NCI-H2227 treated with DMSO at 0.1 percent for 48 hours (cell line): Measurements from ENCODE around the gene RPL23.
A peak's percentile ranks its signal among the peaks of the same experiment; 100 is the strongest.

Experiments used
- DNase-seq: peaks from one replicate; lab custom pipeline; 2025; lab: John Stamatoyannopoulos, UW

RPL23 gene

DNA sequence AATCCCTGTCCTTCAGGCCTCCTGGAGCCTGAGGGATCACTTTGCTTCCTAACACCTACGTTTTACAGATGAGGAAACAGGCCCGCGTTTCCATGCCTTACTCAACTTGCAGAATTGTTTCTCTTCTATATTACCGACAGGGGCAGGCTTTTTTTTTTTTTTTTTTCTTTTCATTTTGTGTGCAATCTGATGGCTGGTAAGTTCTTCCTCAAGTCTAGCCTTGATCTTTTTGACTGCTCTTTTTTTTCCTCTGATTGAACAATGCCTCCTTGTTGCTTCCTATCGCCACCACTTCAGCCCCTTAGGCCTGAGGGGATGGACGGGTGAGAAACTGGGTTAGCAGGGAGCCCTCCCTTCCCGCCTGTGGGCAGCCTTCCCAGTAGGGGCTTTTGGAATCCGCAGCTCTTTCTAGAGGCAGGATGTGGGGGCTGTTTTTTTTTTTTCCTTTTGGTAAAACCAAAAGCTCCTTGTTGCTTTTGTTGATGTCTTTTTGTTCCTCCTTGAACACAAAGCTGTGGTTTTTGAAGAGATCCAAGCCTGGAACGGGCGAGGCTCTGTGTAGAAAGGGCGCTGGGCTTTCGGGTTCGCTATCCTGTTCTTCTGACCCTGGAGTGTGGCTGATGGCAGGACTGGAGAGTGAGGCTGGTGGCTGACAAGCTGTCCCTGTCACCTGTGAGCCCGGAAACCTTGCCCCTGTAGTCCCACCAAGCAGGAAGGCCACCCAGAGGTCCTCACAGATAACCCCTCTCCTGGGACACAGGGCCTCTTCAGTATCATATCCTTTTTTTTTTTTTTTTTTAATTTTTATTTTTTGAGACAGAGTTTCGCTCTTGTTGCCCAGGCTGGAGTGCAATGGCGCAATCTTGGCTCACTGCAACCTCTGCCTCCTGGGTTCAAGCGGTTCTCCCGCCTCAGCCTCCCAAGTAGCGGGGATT lies 30.3 kb upstream of the RPL23 start:
- DNase-seq: no peak

DNA sequence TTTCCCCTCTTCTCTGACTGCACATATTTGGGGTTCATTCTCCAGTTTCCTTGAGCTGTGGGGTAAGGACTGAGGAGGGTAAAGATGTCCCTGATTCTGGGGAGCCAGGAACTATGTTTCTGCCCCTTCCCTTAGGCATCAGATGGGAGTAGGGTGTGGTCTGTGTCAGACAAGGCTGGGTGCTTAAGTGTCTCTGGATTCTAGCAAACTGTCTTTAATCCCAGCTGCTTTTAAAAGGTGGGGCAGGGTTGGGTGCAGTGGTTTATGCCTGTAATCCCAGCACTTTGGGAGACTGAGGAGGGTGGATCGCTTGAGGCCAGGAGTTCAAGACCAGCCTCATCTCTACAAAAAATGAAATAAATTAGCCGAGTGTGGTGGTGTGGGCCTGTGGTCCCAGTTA lies 29.3 kb upstream of the RPL23 start:
- DNase-seq: no peak

DNA sequence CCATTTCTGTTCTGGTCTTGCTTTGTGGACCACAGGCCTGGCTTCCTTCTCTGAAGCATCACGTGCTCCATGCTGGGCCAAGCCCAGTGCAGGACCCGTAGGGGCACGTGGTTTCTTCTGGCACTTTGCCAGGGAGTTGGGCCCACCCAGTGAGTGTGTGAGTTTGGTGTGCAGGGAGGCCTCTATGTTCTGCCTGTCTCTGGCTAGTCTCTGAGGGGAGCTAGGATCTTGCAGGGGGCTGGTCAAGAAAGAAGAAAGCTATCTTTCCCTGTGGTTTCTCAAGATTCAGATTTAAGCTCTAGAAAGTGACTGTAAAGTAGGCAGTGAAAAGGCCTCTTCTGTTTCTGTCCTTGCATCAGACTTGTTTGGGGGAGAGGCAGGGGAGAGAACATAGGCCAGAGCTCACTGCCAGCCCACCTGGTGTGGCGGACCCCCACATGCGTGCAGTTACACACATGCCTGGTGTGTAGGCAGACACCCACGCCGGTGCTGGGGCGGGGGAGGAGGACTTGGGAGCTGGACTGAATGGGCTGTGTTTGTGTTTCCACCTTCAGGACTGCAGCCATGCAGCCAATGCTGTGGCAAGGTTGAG lies 28.2 kb upstream of the RPL23 start:
- DNase-seq: peak; percentile 73

DNA sequence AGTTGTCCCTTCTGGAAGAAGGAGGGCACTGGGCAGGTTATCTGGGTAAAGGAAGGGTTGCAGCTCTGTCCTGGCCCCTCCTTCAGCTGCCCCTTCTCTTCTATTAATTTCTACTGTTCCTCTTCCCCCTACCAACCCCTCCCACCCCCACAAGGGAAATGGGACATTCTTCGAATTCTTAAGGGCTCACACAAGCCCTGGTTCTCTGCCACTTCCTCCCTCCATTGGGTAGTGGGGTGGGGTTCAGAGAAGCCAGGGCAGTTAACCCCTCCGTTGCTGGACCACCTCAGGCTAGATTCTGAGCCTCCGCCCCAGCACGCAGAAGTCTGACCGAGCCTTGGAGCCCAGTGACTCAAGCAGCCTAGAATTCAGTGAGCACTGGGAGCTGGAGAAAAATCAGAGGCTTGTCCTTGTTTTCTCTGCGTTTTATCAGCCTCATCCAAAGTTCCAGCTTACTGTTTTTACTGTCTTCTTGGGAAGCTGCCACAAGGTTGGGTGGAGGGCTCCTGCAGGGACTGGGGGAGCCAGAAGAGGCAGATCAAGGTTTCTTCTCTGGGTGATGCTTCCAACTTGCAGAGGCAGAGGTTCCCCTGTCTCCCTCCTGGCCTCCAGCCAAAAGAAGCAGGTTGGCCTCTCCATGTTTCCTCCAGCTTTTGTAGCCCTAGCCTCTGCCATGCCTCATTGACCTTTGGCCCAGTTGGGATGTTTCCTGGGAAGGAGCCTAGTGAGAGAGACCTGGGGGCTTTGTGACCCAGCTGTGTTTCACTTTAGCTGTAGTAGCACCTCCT lies 26.6 kb upstream of the RPL23 start:
- no peak for DNase-seq

DNA sequence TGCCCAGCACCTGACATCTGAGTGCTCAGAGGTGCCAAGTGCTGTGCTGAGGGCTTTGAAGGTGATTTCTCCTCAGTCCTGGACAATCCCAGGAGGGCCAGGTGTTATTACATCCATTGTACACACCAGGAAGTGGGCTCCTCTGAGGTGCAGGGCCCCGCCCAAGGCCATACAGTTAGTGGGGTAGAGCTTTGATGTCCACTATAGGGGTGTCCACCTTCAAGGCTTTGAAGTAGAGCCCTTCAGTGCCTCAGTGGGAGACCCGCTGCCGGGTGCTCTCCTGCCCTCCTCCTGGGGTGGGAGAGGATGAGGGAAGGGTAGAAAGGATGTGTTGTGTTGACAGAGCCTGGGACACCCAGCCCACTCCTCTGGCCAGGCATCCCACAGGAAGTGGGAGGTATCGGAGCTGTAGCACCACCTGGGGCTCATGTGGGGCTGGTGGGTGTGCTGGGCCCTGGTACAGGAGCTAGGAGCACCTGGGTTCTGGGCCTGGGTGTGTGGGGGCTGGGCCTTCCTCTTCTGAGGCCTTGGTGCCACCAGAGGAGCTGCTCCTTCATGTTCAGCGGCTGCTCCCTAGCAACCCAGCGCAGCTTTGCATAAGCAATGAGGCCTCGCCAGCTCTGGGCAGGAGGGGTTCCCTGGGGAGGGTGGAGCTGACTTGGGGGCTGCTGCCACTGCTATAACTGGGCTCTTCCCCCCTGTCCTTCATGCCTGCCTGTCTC lies 23.8 kb upstream of the RPL23 start:
- DNase-seq: no peak

DNA sequence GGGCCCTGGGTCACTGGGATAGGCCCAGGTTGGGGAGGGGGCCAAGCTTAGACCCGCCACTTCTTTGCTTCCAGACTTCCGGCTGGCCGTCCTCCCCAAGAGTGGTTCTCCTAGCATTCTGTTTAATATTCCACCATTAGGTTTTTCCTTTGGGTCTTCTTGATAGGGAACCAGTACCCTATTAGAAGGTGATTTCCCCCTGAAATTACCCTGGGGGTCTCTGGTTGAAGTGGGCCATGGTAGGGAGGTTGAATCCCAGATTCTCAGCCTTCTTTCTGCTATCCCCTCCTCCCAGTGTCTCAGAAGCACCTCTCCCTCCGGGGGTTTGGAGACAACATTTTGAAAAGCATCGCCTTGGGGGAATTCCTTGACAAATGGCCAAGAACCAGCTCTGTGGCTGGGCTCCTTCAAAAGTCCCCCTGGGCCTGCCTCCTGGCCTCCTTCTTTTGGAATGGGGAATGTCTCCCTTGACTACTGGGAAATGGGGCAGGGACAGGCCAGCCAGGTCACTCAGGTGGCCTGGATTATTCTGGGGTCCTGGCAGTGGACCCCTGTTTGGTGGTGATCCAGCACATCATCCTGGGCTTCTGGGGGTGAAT lies 22.1 kb upstream of the RPL23 start:
- DNase-seq: no peak

DNA sequence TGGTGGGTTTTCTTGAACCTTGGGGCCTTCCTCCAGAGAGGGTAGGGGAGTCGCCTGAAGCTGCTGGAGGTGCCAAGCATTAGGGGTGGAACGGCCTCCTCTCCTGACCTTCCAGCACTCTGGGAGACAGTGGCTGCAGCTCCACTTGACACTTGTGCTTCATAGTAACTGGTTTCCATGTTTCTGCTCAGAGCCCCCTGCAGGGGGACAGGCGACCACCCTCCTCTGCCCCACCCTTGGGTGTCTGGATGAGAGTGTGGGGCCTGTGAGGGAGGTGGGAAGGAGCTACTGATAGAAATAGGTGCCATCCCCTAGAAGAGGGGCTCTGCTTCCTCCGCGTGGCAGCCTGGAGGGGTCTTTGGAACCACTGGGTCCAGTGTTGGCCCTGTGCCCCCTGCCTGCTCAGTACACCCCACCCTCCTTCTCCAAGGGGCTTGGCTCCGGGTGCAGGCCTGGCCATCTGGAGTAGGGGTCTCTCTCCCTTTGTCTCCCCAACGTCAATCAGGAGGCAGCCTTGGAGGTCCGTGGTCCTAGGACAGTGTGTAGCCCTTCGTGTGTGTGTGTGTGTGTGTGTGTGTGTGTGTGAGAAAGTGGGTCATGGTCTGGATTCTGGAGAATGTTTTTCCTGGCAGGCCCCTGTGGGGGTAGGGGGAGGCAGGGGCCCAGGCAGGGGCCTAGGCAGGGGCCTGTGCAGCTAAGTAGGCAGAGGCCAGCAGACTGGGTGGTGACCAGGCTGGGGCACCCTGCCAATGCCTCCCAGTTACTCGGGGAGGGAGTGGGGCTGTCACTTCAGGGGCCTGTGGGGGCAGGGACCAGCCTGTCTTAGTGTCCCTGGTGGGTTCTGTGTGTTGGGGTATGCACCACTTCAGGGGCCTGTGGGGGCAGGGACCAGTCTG lies 21.2 kb upstream of the RPL23 start:
- no peak for DNase-seq

DNA sequence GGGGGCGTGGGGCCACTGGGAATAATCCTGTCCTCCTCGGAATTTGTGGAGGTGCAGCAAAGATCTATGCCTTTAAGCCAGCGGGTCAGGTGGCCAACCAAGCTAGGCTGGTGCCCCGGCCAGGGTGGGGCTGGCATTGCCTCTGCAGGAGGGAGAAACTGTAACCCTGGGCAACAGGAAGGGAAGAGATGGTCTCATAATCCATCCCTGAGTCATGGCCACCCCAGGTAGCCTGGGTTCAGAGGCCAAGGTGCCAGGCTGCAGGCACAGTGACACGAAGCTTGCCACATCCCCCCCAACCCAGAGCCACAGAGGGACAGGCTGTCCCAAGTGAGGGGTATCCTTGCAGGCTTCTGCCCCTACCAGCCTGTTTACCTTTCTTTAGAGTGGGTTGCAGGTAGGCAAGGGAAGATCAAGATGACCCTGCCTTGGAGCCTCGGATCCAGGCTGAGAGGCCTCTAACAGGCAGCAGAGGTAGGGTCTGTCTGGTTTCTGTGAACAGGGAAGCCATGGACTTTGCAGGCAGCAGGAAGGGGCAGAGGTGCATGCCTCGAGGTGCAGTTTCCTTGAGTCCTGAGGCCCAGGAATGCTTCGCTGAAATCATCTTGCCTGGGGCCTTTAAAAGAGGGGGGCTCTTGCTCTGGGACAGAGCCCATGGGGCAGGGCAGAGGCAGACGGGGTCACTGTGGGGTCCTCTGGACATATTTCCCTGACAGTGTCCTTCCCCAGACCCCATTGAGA lies 20.3 kb upstream of the RPL23 start:
- DNase-seq: no peak

DNA sequence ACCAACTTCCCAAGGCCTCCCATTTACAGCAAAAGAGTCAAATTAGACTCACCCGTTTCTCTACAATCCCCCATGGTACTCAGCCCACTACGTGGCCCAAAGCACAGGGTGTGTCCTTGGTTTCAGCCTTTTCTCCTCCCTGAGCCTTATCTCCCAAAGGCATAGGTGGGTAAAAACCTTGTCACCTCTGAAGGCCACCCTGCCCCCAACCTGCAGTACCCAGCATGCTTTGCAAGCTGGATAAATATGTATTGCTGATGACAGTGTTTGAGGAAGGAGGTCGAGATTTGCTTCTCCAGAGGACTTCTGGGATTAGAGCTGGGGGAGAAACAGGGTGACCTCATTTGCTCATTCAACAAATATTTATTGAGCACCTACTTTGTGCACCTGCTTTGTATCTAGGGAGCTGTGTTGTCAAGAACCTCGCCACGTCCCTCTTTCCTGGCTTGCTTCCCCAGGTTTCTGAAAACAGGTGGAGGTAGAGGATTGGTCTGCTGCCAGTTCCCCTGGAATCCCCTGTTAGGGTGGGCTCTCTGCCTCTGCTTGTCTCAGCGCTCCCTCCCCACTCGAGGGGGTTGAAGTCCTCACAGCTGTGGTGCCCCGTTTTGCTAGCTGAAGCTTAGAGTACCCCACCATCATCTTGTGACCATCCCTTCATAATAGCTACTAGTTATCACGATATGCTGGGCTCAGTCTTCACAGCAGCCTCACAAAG lies 19.3 kb upstream of the RPL23 start:
- DNase-seq: no peak

DNA sequence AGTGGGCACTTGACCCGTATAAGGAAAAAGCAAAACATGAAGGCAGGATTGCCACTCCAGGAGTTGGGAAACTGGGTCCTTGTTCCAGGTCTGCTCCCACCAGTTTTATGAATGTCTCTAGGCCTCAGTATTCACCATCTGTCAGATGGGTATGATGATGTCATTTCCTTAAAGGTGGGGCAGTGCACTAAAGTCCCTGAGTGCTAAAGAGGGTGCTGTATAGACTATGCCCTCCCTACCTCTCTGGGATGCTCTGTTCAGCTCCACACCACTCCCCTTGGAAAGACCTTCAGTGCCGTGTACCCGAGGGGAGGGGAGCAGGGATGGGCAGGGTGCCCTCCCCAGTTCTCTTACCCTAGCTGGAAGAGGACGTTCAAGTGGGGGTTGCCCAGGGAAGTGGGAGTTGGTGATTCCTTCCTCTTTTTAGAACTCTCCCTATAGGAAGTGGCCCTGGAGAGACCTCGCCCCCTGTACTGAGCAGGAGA lies 18.5 kb upstream of the RPL23 start:
- DNase-seq: no peak

DNA sequence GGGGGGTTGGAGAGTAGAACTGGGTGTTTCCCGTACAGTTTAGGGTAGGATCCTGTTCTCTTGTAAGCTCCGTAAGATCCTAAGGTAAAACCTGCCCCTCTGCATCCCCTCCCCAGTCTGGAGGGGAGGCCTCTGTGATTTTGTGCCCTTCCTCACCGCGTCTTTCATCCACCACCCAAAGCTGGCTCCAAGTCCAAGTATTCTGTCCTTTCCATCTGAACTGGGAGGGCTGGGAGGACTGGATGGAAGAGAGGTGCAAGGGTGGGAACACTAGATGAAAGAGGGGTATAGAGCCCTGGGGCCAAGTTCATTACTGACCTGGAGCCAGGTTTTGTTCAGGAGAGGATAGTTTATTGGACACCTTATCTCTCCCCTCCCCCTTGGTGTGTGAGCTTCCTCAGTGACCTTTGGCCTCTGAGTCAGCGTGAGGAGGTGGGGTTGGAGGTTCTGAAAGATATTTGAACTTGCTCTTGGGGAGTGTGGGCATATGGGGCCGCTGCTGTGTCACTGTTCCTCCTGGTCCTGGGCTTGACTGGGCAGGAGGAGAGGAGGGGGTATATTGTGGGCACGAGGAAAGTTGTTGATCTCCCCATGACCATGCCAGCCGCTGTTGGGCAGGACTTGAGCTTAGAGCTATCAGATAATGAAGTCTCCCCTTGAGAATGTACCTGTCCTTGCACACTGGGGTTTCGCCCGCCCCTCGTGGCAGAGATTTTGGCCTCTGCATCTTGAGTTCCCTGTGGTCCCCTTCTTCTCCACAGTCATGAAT lies 17.9 kb upstream of the RPL23 start:
- DNase-seq: no peak

DNA sequence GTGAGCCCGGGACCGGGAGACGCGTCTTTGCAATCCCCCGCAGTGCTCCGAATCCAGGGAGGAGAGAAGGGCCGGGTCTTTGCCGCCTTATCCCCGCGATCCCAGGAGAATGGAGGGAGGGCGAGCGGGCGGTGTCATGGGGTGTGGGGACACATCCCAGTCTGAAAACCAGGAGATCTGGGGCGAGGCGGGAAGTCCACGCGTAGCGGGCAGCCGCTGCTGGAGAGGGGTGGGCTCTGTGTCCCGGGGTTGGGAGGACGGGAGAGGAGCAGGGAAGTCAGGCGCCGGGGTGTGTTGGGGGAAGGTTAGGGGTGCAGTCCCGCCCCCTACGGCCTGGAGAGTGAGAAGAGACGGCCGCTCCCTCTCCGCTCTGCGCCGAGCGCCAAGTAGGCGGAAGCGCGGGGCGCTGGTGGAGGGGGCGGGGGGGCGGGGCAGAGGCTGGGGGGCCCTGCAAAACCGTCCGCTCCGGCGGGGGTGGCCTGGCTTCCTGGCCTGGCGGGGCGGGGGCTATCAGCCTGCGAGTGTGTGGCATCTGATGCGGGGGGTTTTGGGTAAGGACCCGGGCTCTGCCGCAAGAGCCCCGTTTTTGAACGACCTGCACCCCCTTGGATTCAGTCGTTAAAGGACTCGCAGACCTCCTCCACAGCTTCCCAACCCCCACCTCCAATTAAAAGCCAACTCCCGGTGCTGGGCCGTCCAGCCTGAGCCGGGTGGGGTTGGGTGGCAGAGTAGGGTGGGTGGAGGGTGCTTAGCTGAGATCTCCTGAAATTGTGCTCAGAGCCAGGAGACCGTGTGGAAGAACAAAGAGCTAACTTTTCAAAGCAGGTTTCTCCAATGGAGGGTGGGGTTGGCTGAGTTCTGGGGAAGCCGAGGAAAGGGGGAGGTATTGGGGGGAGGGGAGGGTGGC lies 17.0 kb upstream of the RPL23 start:
- DNase-seq: no peak

DNA sequence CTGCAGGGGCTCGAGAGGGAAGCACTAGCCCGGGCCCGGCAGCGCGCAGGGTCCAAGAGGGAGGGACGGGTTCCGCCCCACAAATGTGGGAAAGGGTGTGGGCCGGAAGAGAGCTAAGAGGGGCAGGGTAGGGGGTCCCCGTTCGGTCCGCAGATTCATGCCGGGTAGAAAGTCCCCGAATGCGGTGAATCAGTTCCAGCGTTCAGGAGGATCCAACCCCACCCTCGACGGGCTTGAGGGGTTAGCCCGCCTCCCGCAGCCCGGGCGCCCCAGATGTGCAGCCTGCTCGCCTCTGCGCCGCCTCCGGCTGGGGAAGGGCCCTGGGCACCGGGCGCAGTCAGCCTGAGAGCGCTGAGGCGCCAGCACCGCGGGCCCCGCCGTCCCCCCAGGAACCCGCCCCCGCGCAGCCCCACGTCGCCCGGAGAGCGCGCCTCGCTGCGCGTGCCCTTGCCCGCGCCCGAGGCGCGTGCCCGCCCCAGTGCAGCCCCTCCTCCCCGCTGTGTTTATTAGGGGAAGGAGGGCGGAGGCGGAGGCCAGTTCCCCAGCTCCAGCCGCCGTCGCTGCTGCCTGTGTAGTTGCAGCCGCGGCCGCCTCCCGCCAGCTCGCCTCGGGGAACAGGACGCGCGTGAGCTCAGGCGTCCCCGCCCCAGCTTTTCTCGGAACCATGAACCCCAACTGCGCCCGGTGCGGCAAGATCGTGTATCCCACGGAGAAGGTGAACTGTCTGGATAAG lies 16.2 kb upstream of the RPL23 start, which contains the start of gene LASP1:
TSS of gene LASP1 (plus strand) at position 533 of the 733 bp plus-strand sequence. CDS start at position 665, 132 bp downstream.
- DNase-seq: peak; percentile 91

DNA sequence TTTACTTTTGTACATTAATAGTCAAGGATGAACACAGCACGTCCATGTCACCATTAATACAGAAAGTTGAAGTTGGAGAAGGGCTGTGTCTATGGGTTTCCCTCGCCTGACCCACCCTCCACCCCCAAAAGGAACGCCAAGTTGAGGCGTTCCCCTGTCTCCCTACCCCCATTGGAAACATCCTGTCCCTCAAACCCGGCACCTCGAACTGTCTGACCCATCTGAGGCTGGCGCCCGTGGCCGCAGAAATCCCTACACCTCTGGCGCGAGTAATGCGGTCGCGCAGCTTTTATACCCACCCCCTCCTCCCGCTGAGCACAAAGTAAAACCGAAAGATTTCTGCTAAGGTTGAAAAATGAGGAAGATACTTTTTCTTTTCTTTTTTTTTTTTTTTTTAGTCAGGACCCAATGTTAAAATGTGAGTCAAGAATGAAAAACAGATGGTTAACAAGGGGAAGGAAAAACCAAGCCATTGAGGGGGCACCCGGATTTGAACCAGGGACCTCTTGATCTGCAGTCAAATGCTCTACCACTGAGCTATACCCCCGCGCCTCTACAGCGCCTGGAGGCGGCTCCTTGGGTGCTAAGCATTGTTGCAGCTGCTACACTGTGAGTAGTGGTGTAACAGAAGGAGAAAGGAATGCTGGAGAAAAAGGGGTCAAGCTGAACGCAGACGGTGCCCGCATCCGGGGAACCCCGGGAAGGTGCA lies 15.4 kb upstream of the RPL23 start:
- peak; percentile 91 for DNase-seq

DNA sequence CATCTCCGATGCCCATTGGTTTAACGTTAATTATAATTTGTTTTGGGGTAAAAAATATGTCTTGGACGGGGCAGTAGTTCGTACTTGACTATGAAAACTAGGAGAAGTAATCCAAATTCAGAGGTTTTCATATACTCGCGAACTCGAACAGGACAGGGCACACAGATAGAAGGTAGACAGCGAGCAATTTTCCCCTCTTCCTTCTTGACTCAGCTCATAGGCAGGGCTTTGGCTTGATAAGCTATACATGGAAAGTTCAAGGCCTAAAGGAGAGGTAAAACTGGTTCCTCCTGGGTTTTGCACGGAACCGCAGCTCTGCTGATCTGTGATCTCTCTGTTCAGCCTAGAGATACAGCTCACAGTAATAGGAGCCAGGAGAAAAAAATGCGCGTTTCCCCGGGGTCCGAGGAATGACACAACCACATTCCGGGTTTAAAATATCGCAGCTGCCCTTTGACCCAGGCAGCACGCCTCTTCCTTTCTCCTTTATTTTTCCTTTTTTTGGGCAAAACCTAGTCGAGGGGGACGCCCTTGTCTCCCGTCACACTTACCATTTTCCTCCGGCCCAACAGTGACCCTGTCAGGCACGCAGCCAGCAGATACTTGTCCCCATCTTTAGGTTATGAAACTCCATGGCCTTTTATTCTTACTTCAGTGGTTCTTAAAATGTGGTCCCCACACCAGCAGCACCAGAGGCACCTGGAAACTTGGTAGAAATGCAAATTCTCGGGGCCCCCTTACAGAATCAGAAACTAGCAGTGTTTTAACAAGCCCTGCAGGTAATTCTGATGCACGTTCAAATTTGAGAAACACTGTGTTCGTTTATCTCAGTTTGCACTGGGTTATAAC lies 14.7 kb upstream of the RPL23 start:
- no peak for DNase-seq
